ENCODE measurements around the gene ORC5. TPM values are rescaled to one million over a fixed set of nuclear protein-coding genes. Genes with fewer than 3 reads are reported as not detected.
"Not testable (repeated sequence)": the region's sequence is repeated elsewhere in the genome, so short reads cannot be mapped to it uniquely, and the experiment has no call there.

Gene ORC5
- total RNA-seq, 1 donor, result 22.1 TPM

DNA sequence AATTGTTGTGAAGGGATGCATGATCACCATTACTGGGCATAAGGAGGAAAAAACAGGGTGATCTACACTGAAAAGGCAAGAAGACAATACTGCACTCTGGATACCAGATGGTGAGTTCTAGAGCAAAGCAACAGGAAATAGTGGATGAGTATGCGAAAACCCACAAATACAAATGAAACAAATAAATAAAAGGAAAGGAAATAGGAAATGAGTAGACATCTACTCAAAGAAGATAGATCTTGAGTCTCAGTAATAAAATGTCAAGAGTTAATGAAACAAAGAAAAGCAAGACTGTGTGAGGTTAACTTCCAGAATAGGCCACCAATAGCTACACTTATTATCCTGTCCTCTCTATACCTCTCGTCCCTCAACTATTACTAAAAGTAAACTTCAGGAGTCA is 11.7 kb downstream of the ORC5 start:
- Histone ChIP-seq H2AFZ (ENCODE audit: low read length) (no peak overlapping the region), H3K4me2 (ENCODE audit: insufficient read depth, low read length) (no peak overlapping the region), H4K20me1 (ENCODE audit: insufficient read depth, low read length) (no peaks in the 10 kb centered on the region), H3K27ac (ENCODE audit: low read depth, low read length) (no peak overlapping the region), H3K79me2 (ENCODE audit: insufficient read depth, low read length) (peaks cover 3% of the 10 kb centered on the region), H3K36me3 (ENCODE audit: insufficient read depth, low read length) (peaks cover 39% of the 10 kb centered on the region), H3K27me3 (ENCODE audit: insufficient read depth, low read length) (no peaks in the 10 kb centered on the region), H3K9me3 (ENCODE audit: low read depth, low read length) (no peaks in the 10 kb centered on the region), H3K4me1 (ENCODE audit: insufficient read depth, low read length) (no peaks in the 10 kb centered on the region), H3K4me3 (ENCODE audit: insufficient read depth, low read length) (no peak overlapping the region)
- no peak for DNase-seq (ENCODE audit: insufficient read length, low spot score, missing footprints)
- TF ChIP-seq, protein P1, sequence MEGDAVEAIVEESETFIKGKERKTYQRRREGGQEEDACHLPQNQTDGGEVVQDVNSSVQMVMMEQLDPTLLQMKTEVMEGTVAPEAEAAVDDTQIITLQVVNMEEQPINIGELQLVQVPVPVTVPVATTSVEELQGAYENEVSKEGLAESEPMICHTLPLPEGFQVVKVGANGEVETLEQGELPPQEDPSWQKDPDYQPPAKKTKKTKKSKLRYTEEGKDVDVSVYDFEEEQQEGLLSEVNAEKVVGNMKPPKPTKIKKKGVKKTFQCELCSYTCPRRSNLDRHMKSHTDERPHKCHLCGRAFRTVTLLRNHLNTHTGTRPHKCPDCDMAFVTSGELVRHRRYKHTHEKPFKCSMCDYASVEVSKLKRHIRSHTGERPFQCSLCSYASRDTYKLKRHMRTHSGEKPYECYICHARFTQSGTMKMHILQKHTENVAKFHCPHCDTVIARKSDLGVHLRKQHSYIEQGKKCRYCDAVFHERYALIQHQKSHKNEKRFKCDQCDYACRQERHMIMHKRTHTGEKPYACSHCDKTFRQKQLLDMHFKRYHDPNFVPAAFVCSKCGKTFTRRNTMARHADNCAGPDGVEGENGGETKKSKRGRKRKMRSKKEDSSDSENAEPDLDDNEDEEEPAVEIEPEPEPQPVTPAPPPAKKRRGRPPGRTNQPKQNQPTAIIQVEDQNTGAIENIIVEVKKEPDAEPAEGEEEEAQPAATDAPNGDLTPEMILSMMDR (IDR thresholded peaks at IDR 0.05; ENCODE audit: extremely low read depth, low read depth, low read length), result no peak

DNA sequence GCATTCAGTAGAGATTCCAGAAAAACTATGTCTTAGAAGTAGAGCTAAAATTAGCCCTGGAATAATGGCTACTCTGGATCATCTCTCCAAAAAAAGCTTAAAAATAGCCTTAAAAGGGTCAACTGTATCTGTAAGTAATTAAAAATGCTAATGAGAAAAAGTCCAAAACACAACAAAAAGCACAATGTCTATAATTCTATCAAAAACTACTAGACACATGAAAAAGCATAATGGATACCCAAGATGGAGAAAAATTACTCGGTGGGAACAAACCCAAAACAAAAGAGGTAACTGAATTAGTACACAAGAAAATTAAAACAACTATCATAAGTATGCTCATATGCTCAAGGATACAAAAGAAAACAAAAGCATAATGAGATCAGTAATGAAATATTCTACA is 15.4 kb downstream of the ORC5 start:
- Histone ChIP-seq H3K27ac (ENCODE audit: low read depth, low read length) (no peak overlapping the region), H3K4me2 (ENCODE audit: insufficient read depth, low read length) (no peak overlapping the region), H2AFZ (ENCODE audit: low read length) (no peak overlapping the region), H3K36me3 (ENCODE audit: insufficient read depth, low read length) (peaks cover 21% of the 10 kb centered on the region), H4K20me1 (ENCODE audit: insufficient read depth, low read length) (no peaks in the 10 kb centered on the region), H3K27me3 (ENCODE audit: insufficient read depth, low read length) (no peaks in the 10 kb centered on the region), H3K4me3 (ENCODE audit: insufficient read depth, low read length) (no peak overlapping the region), H3K4me1 (ENCODE audit: insufficient read depth, low read length) (no peaks in the 10 kb centered on the region), H3K9me3 (ENCODE audit: low read depth, low read length) (no peaks in the 10 kb centered on the region), H3K79me2 (ENCODE audit: insufficient read depth, low read length) (peaks cover 3% of the 10 kb centered on the region)
- TF ChIP-seq, protein P1 (IDR thresholded peaks at IDR 0.05; ENCODE audit: extremely low read depth, low read depth, low read length), result no peak
- no peak for DNase-seq (ENCODE audit: insufficient read length, low spot score, missing footprints)

DNA sequence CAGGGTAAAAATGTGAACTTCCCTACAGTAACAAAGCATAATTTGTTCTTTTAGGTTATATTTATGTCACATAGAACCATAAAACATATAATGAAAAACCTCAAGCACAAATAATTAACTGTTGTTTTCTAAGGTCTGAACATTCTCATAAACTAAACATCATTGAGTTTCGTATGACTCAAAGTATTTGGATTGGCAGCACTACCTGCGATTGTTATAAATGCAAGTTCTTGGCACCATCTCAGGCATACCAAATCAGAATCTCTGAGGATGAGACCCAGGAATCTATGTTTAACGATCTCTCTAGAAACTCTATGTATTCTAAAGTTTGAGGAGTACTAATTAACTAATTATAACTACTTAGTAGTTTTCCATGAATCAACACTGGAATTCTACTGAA is 22.5 kb downstream of the ORC5 start:
- Histone ChIP-seq H3K4me1 (ENCODE audit: insufficient read depth, low read length) (no peaks in the 10 kb centered on the region), H4K20me1 (ENCODE audit: insufficient read depth, low read length) (peaks cover 5% of the 10 kb centered on the region), H3K4me3 (ENCODE audit: insufficient read depth, low read length) (no peak overlapping the region), H3K27me3 (ENCODE audit: insufficient read depth, low read length) (no peaks in the 10 kb centered on the region), H2AFZ (ENCODE audit: low read length) (no peak overlapping the region), H3K36me3 (ENCODE audit: insufficient read depth, low read length) (peaks cover 33% of the 10 kb centered on the region), H3K27ac (ENCODE audit: low read depth, low read length) (no peak overlapping the region), H3K9me3 (ENCODE audit: low read depth, low read length) (no peaks in the 10 kb centered on the region), H3K4me2 (ENCODE audit: insufficient read depth, low read length) (no peak overlapping the region), H3K79me2 (ENCODE audit: insufficient read depth, low read length) (no peaks in the 10 kb centered on the region)
- DNase-seq (ENCODE audit: insufficient read length, low spot score, missing footprints), result no peak
- TF ChIP-seq, protein P1 (IDR thresholded peaks at IDR 0.05; ENCODE audit: extremely low read depth, low read depth, low read length), result no peak

DNA sequence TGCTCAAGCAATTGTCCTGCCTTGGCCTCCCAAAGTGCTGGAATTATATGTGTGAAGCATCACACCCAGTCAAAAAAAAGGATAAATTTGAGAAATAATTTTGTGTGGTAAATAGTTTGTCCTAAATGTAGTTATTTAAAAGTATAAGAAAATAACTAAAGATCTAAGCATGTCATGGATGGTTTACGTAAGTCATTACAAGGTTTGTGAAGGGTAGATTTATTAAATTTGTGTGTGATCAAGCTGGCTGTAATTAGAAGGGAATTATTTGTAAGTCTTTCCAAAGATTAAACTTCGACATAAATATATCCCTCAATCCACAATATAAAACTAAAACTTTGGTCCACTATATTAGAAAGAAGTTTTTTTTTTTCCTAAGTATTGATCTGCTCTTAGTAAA is 28.6 kb downstream of the ORC5 start:
- H3K36me3 ChIP-seq (ENCODE audit: insufficient read depth, low read length), result peaks cover 23% of the 10 kb centered on the region
- no peak overlapping the region for H3K4me3 ChIP-seq (ENCODE audit: insufficient read depth, low read length)
- DNase-seq (ENCODE audit: insufficient read length, low spot score, missing footprints), result no peak
- no peaks in the 10 kb centered on the region for H4K20me1 ChIP-seq (ENCODE audit: insufficient read depth, low read length)
- no peaks in the 10 kb centered on the region for H3K79me2 ChIP-seq (ENCODE audit: insufficient read depth, low read length)
- H2AFZ ChIP-seq (ENCODE audit: low read length), result no peak overlapping the region
- no peaks in the 10 kb centered on the region for H3K9me3 ChIP-seq (ENCODE audit: low read depth, low read length)
- H3K27me3 ChIP-seq (ENCODE audit: insufficient read depth, low read length), result no peaks in the 10 kb centered on the region
- no peak overlapping the region for H3K27ac ChIP-seq (ENCODE audit: low read depth, low read length)
- no peaks in the 10 kb centered on the region for H3K4me1 ChIP-seq (ENCODE audit: insufficient read depth, low read length)
- TF ChIP-seq, protein P1 (IDR thresholded peaks at IDR 0.05; ENCODE audit: extremely low read depth, low read depth, low read length), result no peak
- no peak overlapping the region for H3K4me2 ChIP-seq (ENCODE audit: insufficient read depth, low read length)

DNA sequence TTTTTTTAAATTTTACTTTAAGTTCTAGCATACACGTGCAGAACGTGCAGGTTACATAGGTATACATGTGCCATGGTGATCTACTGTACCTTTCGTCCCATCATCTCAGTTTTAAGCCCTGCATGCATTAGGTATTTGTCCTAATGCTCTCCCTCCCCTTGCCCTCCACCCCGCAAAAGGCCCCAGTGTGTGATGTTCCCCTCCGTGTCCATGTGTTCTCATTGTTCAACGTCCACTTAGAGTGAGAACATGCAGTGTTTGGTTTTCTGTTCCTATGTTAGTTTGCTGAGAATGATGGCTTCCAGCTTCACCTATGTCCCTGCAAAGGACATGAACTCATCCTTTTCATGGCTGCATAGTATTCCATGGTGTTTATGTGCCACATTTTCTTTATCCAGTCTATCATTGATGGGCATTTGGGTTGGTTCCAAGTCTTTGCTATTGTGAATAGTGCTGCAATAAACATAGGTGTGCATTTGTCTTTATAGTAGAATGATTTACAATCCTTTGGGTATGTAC is 30.2 kb downstream of the ORC5 start:
- not testable (repeated sequence) for H4K20me1 ChIP-seq (ENCODE audit: insufficient read depth, low read length); H3K9me3 ChIP-seq (ENCODE audit: low read depth, low read length); H3K4me2 ChIP-seq (ENCODE audit: insufficient read depth, low read length); H3K4me1 ChIP-seq (ENCODE audit: insufficient read depth, low read length); H3K79me2 ChIP-seq (ENCODE audit: insufficient read depth, low read length); H3K27ac ChIP-seq (ENCODE audit: low read depth, low read length); H3K27me3 ChIP-seq (ENCODE audit: insufficient read depth, low read length); H2AFZ ChIP-seq (ENCODE audit: low read length); H3K4me3 ChIP-seq (ENCODE audit: insufficient read depth, low read length); DNase-seq (ENCODE audit: insufficient read length, low spot score, missing footprints); H3K36me3 ChIP-seq (ENCODE audit: insufficient read depth, low read length)

Measured in osteoblast (primary cell).